Measurements from ENCODE around the gene KNOP1. TPM values are rescaled to one million over a fixed set of nuclear protein-coding genes. Genes with fewer than 3 reads are reported as not detected.

The KNOP1 gene
- total RNA-seq, 1 donor from 2014 or later = 77.9 TPM

DNA sequence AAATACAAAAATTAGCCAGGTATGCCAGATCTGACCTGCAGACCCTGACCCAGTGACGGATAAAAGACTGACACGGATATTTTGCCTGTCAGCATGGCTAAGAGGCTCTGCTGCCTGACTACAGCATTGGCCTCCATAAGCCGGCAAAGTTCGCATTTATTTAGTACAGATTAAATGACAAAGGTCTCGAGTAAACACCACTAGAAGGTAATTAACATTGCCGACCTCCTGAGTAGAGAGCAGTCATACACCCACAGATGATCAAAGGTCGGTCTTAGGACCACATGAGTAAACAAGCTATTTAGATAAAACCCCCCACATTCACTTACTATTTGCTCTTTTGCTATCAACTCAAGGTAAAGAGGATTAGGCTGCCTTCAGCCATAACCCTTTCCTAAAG is 55.7 kb downstream of the KNOP1 start:
- Mint-ChIP-seq H3K36me3 (ENCODE audit: low read depth) (peaks cover 33% of the 10 kb centered on the region), H3K9me3 (peaks cover 10% of the 10 kb centered on the region), H3K4me1 (peaks cover 16% of the 10 kb centered on the region), H3K27ac (ENCODE audit: unreplicated experiment) (no peak overlapping the region), H3K27me3 (ENCODE audit: low read depth) (no peaks in the 10 kb centered on the region), H3K4me3 (no peak overlapping the region)
- TF ChIP-seq, protein P1, sequence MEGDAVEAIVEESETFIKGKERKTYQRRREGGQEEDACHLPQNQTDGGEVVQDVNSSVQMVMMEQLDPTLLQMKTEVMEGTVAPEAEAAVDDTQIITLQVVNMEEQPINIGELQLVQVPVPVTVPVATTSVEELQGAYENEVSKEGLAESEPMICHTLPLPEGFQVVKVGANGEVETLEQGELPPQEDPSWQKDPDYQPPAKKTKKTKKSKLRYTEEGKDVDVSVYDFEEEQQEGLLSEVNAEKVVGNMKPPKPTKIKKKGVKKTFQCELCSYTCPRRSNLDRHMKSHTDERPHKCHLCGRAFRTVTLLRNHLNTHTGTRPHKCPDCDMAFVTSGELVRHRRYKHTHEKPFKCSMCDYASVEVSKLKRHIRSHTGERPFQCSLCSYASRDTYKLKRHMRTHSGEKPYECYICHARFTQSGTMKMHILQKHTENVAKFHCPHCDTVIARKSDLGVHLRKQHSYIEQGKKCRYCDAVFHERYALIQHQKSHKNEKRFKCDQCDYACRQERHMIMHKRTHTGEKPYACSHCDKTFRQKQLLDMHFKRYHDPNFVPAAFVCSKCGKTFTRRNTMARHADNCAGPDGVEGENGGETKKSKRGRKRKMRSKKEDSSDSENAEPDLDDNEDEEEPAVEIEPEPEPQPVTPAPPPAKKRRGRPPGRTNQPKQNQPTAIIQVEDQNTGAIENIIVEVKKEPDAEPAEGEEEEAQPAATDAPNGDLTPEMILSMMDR (conservative IDR thresholded peaks at IDR 0.05) = no peak
- DNase-seq (ENCODE audit: low read depth, low spot score) = no peak

DNA sequence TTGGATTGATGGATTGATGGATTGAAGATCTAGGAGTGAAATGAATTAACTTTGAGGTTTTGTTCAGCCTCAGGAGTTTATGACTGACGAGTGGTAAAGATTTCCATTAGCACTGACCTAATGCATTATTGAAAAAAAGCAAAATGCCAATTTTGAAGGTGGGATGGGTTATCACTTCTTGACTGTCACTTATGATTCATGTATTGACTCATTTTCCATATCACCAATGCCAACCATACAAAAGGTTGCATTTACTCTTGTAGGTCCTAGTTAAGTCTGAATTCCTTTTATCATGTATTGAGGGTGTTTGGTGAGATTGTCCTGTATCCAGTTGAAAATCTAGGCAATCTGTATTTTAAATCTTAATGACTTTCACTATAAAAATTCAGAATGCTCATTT is 57.6 kb downstream of the KNOP1 start:
- H3K27me3 Mint-ChIP-seq (ENCODE audit: low read depth) = no peaks in the 10 kb centered on the region
- H3K9me3 Mint-ChIP-seq = peaks cover 7% of the 10 kb centered on the region
- H3K36me3 Mint-ChIP-seq (ENCODE audit: low read depth) = peaks cover 37% of the 10 kb centered on the region
- no peak overlapping the region for H3K4me3 Mint-ChIP-seq
- H3K4me1 Mint-ChIP-seq = peaks cover 6% of the 10 kb centered on the region
- no peak overlapping the region for H3K27ac Mint-ChIP-seq (ENCODE audit: unreplicated experiment)
- DNase-seq (ENCODE audit: low read depth, low spot score) = no peak
- TF ChIP-seq, protein P1 (conservative IDR thresholded peaks at IDR 0.05) = no peak

DNA sequence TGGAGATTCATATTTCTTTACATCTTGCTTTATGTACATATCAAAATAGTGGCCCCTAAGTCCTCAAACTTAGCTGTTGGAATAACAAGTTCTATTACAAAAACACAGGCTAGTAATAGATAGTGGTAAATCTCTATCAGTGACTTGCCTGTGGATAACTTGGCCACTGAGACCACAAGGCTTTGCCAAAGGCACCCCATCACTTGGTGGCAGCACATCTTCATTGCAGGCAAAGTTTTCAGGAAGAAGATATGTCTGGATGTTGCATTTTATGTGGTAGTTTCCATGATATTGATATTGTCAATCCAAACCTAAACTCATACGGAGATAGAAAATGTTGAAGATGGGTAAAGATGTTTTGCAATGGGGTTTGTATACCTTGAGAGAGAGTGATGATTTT is 58.5 kb downstream of the KNOP1 start:
- no peak overlapping the region for H3K4me3 Mint-ChIP-seq
- peaks cover 34% of the 10 kb centered on the region for H3K36me3 Mint-ChIP-seq (ENCODE audit: low read depth)
- no peaks in the 10 kb centered on the region for H3K27me3 Mint-ChIP-seq (ENCODE audit: low read depth)
- H3K9me3 Mint-ChIP-seq = peaks cover 4% of the 10 kb centered on the region
- H3K27ac Mint-ChIP-seq (ENCODE audit: unreplicated experiment) = no peak overlapping the region
- peaks cover 6% of the 10 kb centered on the region for H3K4me1 Mint-ChIP-seq
- DNase-seq (ENCODE audit: low read depth, low spot score) = no peak
- TF ChIP-seq, protein P1 (conservative IDR thresholded peaks at IDR 0.05) = no peak

DNA sequence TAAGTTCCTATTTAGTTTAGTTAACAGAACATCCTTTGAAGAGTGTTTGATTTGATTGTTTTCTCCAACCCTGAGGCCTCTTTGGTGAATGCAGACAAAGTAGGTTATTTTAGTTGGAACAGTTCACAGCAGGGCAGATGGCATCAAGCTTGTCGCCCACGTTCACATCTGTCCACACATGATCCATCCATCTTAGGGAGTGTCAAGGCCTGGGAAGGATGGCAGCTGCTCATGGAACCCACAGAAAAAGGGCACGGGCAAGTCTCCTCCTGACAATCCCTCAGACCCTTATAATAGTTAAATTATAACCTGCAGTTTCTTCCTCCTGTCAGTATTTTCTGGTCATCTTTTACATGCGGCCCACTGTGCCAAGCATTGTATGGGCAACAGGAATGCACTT is 60.2 kb downstream of the KNOP1 start:
- Mint-ChIP-seq H3K36me3 (ENCODE audit: low read depth) (peaks cover 29% of the 10 kb centered on the region), H3K4me1 (peaks cover 6% of the 10 kb centered on the region), H3K27ac (ENCODE audit: unreplicated experiment) (no peak overlapping the region), H3K27me3 (ENCODE audit: low read depth) (no peaks in the 10 kb centered on the region), H3K4me3 (no peak overlapping the region), H3K9me3 (peaks cover 4% of the 10 kb centered on the region)
- no peak for DNase-seq (ENCODE audit: low read depth, low spot score)
- TF ChIP-seq, protein P1 (conservative IDR thresholded peaks at IDR 0.05) = no peak

DNA sequence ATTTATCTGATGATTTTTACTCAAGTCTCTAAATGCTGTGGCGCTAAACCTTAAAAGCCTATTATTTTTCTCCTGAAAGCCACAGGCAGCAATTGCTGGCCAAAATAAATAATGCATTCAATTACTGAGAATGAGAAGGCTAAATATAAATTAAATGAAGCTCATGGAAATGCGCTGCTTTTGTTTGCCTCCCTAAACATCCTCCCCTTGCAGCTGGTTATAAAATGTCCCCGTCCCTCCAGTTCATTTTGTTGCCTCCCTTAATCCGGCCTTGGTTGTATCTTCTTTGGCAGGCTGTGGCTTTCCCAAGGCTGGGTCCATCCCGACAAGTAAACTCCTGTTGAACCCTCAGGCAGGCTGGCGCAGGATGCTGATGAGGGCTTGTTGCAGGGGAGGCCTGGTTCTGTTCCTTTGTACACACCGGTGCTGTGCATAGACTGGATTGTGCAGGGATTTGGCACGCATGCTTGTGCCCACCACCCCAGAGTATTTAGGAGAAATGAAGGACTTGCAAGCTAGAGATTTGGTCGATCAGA is 62.7 kb downstream of the KNOP1 start:
- H3K27me3 Mint-ChIP-seq (ENCODE audit: low read depth) = no peaks in the 10 kb centered on the region
- TF ChIP-seq, protein P1 (conservative IDR thresholded peaks at IDR 0.05) = no peak
- peaks cover 28% of the 10 kb centered on the region for H3K36me3 Mint-ChIP-seq (ENCODE audit: low read depth)
- H3K4me1 Mint-ChIP-seq = no peaks in the 10 kb centered on the region
- H3K4me3 Mint-ChIP-seq = no peak overlapping the region
- no peaks in the 10 kb centered on the region for H3K9me3 Mint-ChIP-seq
- DNase-seq (ENCODE audit: low read depth, low spot score) = no peak
- no peak overlapping the region for H3K27ac Mint-ChIP-seq (ENCODE audit: unreplicated experiment)

Measured in neural crest cell (in vitro differentiated cells).